ENCODE measurements around the gene ZNF69. TPM values are rescaled to one million over a fixed set of nuclear protein-coding genes. Genes with fewer than 3 reads are reported as not detected.

ZNF69 gene
- total RNA-seq, 1 experiment from 2014 or later, result 0.07 TPM

Other genes starting within 250 kb of the ZNF69 start
- gene ZNF823, start 148.8 kb upstream of the ZNF69 start, total RNA-seq (2014; rRNA removed; shearing (Covaris generic)), result 0.81 TPM in 1 of 2 replicates, not detected in the other
- gene ZNF441, start 120.8 kb upstream of the ZNF69 start, total RNA-seq (2014; rRNA removed; shearing (Covaris generic)), result not detected in 2 replicates
- 0.03 TPM in 1 of 2 replicates, not detected in the other for gene ZNF491, start 89.3 kb upstream of the ZNF69 start, total RNA-seq (2014; rRNA removed; shearing (Covaris generic))
- gene ZNF440, start 73.5 kb upstream of the ZNF69 start, total RNA-seq (2014; rRNA removed; shearing (Covaris generic)), result 0.55 TPM in 1 of 2 replicates, not detected in the other
- gene ZNF439, start 39.1 kb upstream of the ZNF69 start, total RNA-seq (2014; rRNA removed; shearing (Covaris generic)), result not detected in 2 replicates
- 0.03 and 0.41 TPM in 2 replicates for gene ZNF700, start 37.3 kb downstream of the ZNF69 start, total RNA-seq (2014; rRNA removed; shearing (Covaris generic))
- gene ZNF763, start 77.3 kb downstream of the ZNF69 start, total RNA-seq (2014; rRNA removed; shearing (Covaris generic)), result 0.33 TPM in 1 of 2 replicates, not detected in the other
- gene ZNF433, start 147.9 kb downstream of the ZNF69 start, total RNA-seq (2014; rRNA removed; shearing (Covaris generic)), result 0.11 TPM in 1 of 2 replicates, not detected in the other
- not detected in 2 replicates for gene ZNF878, start 165.2 kb downstream of the ZNF69 start, total RNA-seq (2014; rRNA removed; shearing (Covaris generic))
- gene ZNF844, start 176.9 kb downstream of the ZNF69 start, total RNA-seq (2014; rRNA removed; shearing (Covaris generic)), result 0.33 and 0.55 TPM in 2 replicates

Measured in H7 (cell line).